CD8-positive, alpha-beta memory T cell (primary cell): ENCODE results near the gene PRSS21. TPM values are rescaled to one million over a fixed set of nuclear protein-coding genes. Genes with fewer than 3 reads are reported as not detected.

Experiments
- CTCF ChIA-PET: fragments of 350-600 bp; sonication (Branson Sonifier 250); formaldehyde crosslinking; loops from one replicate; lab custom pipeline; 2021; ENCODE audit warnings: antibody characterized with exemption; lab: Charles Lee
- POLR2A ChIA-PET: fragments of 350-600 bp; sonication (Branson Sonifier 250); formaldehyde crosslinking; loops from one replicate; lab custom pipeline; 2021; ENCODE audit warnings: antibody characterized with exemption; lab: Charles Lee
- DNase-seq, 5 donors: peaks; one replicate each; pipeline versions ENCODE4 v3.0.0 to v3.0.0-alpha.2; 2020 to 2022; ENCODE audit warnings: mixed read lengths in 1 of 5
- H3K27ac ChIP-seq: one replicate; pipeline ENCODE4 v1.7.0; 2013; ENCODE audit warnings: low read depth, mild to moderate bottlenecking, low read length, moderate library complexity
- H3K27me3 ChIP-seq: 2 replicates; pipeline ENCODE4 v1.7.0; 2013; ENCODE audit warnings: low read length, mild to moderate bottlenecking; ENCODE audit not compliant: insufficient read depth, poor library complexity, severe bottlenecking
- H3K36me3 ChIP-seq: 2 replicates; pipeline ENCODE4 v1.7.0; 2013; ENCODE audit warnings: mild to moderate bottlenecking, low read length, moderate library complexity; ENCODE audit not compliant: insufficient read depth
- H3K4me1 ChIP-seq: 2 replicates; pipeline ENCODE4 v1.7.0; 2013; ENCODE audit warnings: mild to moderate bottlenecking, low read length, moderate library complexity; ENCODE audit not compliant: insufficient read depth
- H3K4me3 ChIP-seq: 2 replicates; pipeline ENCODE4 v1.7.0; 2013; ENCODE audit warnings: mild to moderate bottlenecking, low read length
- H3K9me3 ChIP-seq: 2 replicates; pipeline ENCODE4 v1.7.0; 2013; ENCODE audit warnings: mild to moderate bottlenecking, low read length
- H3K27ac Mint-ChIP-seq, 8 donors: one replicate each; pipeline ENCODE4 v1.8.0; 2020 to 2021; ENCODE audit warnings: mixed read lengths in 8 of 8, mild to moderate bottlenecking in 6 of 8, inconsistent platforms in 3 of 8, moderate library complexity in 3 of 8
- H3K27me3 Mint-ChIP-seq, 2 donors: one replicate each; pipeline ENCODE4 v1.8.0; 2020 to 2021; ENCODE audit warnings: mixed read lengths in 2 of 2, mild to moderate bottlenecking in 1 of 2, moderate library complexity in 1 of 2
- H3K36me3 Mint-ChIP-seq, 3 donors: one replicate each; pipeline ENCODE4 v1.8.0; 2020 to 2021; ENCODE audit warnings: mixed read lengths in 3 of 3, inconsistent platforms in 1 of 3, mild to moderate bottlenecking in 1 of 3
- H3K4me1 Mint-ChIP-seq, 3 donors: one replicate each; pipeline ENCODE4 v1.8.0; 2020 to 2021; ENCODE audit warnings: mixed read lengths in 3 of 3, inconsistent platforms in 1 of 3, mild to moderate bottlenecking in 1 of 3
- H3K4me3 Mint-ChIP-seq, 7 donors: one replicate each; pipeline ENCODE4 v1.8.0; 2020 to 2021; ENCODE audit warnings: mixed read lengths in 7 of 7, mild to moderate bottlenecking in 6 of 7, moderate library complexity in 4 of 7, inconsistent platforms in 2 of 7
- H3K9me3 Mint-ChIP-seq, 5 donors: one replicate each; pipeline ENCODE4 v1.8.0; 2020 to 2022; ENCODE audit warnings: mixed read lengths in 5 of 5, mild to moderate bottlenecking in 3 of 5, moderate library complexity in 2 of 5, inconsistent platforms in 1 of 5
- polyA plus RNA-seq: library from polyadenylated mRNA; unstranded; fragments of 300-500 nt; fragmentation: Illumina TruSeq; gene quantifications from one replicate; pipeline ENCODE4 v1.2.3, GENCODE V29; 2021
- total RNA-seq, 2 experiments: library from RNA; stranded (reverse); gene quantifications; one replicate each; pipeline ENCODE4 v1.2.3, GENCODE V29; 2021

Gene PRSS21
- total and polyA plus RNA-seq, 3 experiments from 2014 or later: 8.8 to 13.6 (median 9.2) TPM

DNA sequence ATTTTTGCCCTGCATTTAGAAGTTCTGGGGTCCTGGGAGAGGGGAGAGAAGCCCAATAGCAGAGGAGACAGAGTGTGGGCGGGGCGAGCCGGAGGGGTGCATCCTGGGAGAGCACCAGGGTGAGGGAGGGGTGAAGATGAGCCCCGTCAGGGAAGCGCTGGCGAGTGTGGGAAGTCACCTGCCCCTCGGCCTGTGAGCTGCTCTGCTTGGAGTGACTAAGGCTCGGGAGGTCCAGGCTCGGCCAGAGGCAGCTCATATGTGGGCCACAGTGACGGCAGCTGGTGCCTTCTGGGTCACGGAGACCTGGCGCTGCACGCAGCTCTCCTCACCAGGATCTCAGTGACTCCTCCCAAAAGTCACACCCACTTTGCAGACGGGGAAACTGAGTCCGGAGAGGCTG, 14.2 kb downstream of the PRSS21 start:
- CTCF ChIA-PET: interaction anchor here (0.6 kb wide), 1 partner anchor 1717 kb away, joined by 3 read pairs; no protein-coding TSS in a partner anchor

GRCh38 chr16:2833776-2834175, 16.7 kb downstream of the PRSS21 start:
- no peak overlapping the region for H3K4me3 Mint-ChIP-seq
- H3K27me3 ChIP-seq: peaks cover 3% of the 10 kb centered on the region
- no peaks in the 10 kb centered on the region for H3K36me3 Mint-ChIP-seq
- no peaks in the 10 kb centered on the region for H3K36me3 ChIP-seq
- H3K27ac Mint-ChIP-seq: peak overlapping the region in 1 of 8 donors; percentile 55
- ChIA-PET CTCF (no interaction called here), POLR2A (no interaction called here)
- H3K4me1 ChIP-seq: peaks cover 2% of the 10 kb centered on the region
- no peaks in the 10 kb centered on the region for H3K9me3 Mint-ChIP-seq
- H3K9me3 ChIP-seq: no peaks in the 10 kb centered on the region
- H3K27ac ChIP-seq: no peak overlapping the region
- peaks cover 1 to 17% of the 10 kb centered on the region in 2 donors for H3K27me3 Mint-ChIP-seq
- H3K4me3 ChIP-seq: no peak overlapping the region
- no peak for DNase-seq
- H3K4me1 Mint-ChIP-seq: peaks cover 5 to 7% (median 6%) of the 10 kb centered on the region in 3 donors

More for the DNA sequence above, 14.2 kb downstream of the PRSS21 start:
- H3K36me3 ChIP-seq: no peaks in the 10 kb centered on the region
- no peaks in the 10 kb centered on the region for H3K36me3 Mint-ChIP-seq
- no peaks in the 10 kb centered on the region for H3K4me1 ChIP-seq
- H3K9me3 ChIP-seq: no peaks in the 10 kb centered on the region
- H3K27ac Mint-ChIP-seq: peak overlapping the region in 1 of 8 donors; percentile 6
- H3K9me3 Mint-ChIP-seq: no peaks in the 10 kb centered on the region
- POLR2A ChIA-PET: no interaction called here
- H3K27ac ChIP-seq: no peak overlapping the region
- no peak overlapping the region for H3K4me3 Mint-ChIP-seq
- peaks cover 1 to 18% of the 10 kb centered on the region in 2 donors for H3K27me3 Mint-ChIP-seq
- H3K4me3 ChIP-seq: no peak overlapping the region
- peaks cover 3% of the 10 kb centered on the region for H3K27me3 ChIP-seq
- no peaks in the 10 kb centered on the region for H3K4me1 Mint-ChIP-seq
- no peak for DNase-seq

- Mint-ChIP-seq H3K36me3 (no peaks in the 10 kb centered on the region), H3K9me3 (no peaks in the 10 kb centered on the region), H3K27me3 (peaks cover 1 to 17% of the 10 kb centered on the region in 2 donors), H3K27ac (no peak overlapping the region), H3K4me1 (peaks cover 11 to 16% (median 15%) of the 10 kb centered on the region in 3 donors), H3K4me3 (no peak overlapping the region)
- POLR2A ChIA-PET: no interaction called here
- DNase-seq: no peak
- Histone ChIP-seq H3K9me3 (no peaks in the 10 kb centered on the region), H3K4me1 (peaks cover 14% of the 10 kb centered on the region), H3K27ac (no peak overlapping the region), H3K27me3 (peaks cover 3% of the 10 kb centered on the region), H3K4me3 (no peak overlapping the region), H3K36me3 (no peaks in the 10 kb centered on the region)
- CTCF ChIA-PET: no interaction called here
Observed at GRCh38 chr16:2834968-2835367, 17.9 kb downstream of the PRSS21 start.

DNA sequence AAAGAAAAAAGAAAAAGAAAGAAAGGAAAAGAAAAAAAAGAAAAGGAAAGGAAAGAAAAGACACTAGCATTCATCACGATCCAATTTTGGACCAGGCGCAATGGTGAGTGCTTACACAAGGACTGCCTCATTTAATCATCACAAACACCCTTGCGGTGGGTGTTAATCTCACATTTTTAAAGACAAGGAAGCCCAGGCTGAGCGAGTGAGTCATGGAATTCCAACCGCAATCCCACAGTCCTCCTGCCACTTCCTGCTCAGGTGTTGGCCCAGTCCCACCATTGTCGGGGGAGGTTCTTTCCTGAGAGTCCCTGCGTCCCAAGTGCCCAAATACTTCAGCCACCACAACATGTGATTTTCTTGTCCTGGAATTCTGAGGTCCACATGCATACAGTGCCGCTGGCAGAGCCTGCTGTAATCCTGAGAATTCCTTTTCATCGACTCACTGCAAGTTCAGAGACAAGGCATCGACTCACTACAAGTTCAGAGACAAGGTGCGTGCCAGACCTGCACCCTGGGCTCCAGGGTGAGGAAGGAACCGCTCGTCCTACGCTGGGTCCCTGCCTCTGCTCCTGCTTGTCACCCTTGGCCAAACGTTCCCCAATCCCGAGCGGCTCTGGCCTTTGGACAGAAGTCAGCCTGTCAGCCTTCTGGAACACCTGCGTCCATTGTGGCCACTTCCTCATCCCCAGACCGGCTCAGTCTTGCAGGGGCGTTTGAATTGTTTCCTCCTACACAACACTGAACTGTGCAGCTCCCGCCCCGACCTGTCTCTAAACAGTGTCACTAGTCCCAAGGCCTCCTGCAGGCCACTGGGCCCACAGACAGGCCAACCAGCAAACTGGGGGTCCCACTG, 18.8 kb downstream of the PRSS21 start:
- no peaks in the 10 kb centered on the region for H3K9me3 ChIP-seq
- peaks cover 23% of the 10 kb centered on the region for H3K4me1 ChIP-seq
- H3K4me1 Mint-ChIP-seq: peaks cover 11 to 22% (median 18%) of the 10 kb centered on the region in 3 donors
- no peak overlapping the region for H3K27ac ChIP-seq
- H3K27me3 ChIP-seq: peaks cover under 1% of the 10 kb centered on the region
- H3K9me3 Mint-ChIP-seq: no peaks in the 10 kb centered on the region
- H3K27ac Mint-ChIP-seq: no peak overlapping the region
- no peaks in the 10 kb centered on the region for H3K36me3 Mint-ChIP-seq
- ChIA-PET CTCF (no interaction called here), POLR2A (no interaction called here)
- H3K27me3 Mint-ChIP-seq: peaks cover 1 to 14% of the 10 kb centered on the region in 2 donors
- no peak overlapping the region for H3K4me3 Mint-ChIP-seq
- no peaks in the 10 kb centered on the region for H3K36me3 ChIP-seq
- DNase-seq: no peak
- H3K4me3 ChIP-seq: no peak overlapping the region

- Histone ChIP-seq H3K27ac (no peak overlapping the region), H3K27me3 (no peaks in the 10 kb centered on the region), H3K9me3 (no peaks in the 10 kb centered on the region), H3K4me1 (peaks cover 33% of the 10 kb centered on the region), H3K4me3 (no peak overlapping the region), H3K36me3 (no peaks in the 10 kb centered on the region)
- no peak overlapping the region for H3K4me3 Mint-ChIP-seq
- H3K27ac Mint-ChIP-seq: peak overlapping the region in 4 of 8 donors; percentile 15 to 79 (median 28)
- H3K36me3 Mint-ChIP-seq: no peaks in the 10 kb centered on the region
- peak in 1 of 5 donors; percentile 24 for DNase-seq
- no peaks in the 10 kb centered on the region for H3K9me3 Mint-ChIP-seq
- H3K4me1 Mint-ChIP-seq: peaks cover 17 to 32% (median 25%) of the 10 kb centered on the region in 3 donors
- CTCF ChIA-PET: no interaction called here
- POLR2A ChIA-PET: no interaction called here
- peaks cover 0 to 10% of the 10 kb centered on the region in 2 donors for H3K27me3 Mint-ChIP-seq
Observed at GRCh38 chr16:2836646-2837508, 19.8 kb downstream of the PRSS21 start.

DNA sequence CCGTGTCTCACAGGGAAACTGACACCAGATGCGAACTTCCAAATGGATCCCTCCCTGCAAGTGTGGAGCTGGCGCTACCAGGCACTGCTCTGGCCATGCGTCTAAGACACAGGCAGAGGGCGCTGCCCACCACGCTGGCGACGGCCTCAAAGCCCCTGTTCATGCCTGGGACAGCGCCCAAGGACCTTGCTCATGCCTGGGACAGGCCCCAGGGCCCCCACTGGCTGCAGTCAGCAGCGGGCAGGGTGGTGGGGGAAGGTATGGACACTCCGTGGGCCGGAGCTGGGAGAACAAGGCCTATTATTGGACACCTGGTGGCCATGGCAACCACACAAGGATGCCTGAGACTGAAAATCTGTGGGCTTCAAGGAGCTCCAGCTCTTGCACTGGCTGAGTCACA, 21.9 kb downstream of the PRSS21 start:
- Histone ChIP-seq H3K27me3 (no peaks in the 10 kb centered on the region), H3K4me3 (no peak overlapping the region), H3K36me3 (no peaks in the 10 kb centered on the region), H3K27ac (no peak overlapping the region), H3K9me3 (no peaks in the 10 kb centered on the region), H3K4me1 (peaks cover 42% of the 10 kb centered on the region)
- peak; percentile 33 to 74 (median 55) for DNase-seq
- ChIA-PET CTCF (interaction anchor here (0.9 to 3.5 kb wide), 10 partner anchors 15 to 88 kb away, joined by 3 to 51 read pairs (median 4); partner anchors contain the start of gene FLYWCH1), POLR2A (no interaction called here)
- Mint-ChIP-seq H3K4me1 (peaks cover 33 to 49% (median 38%) of the 10 kb centered on the region in 3 donors), H3K27ac (peak overlapping the region in 7 of 8 donors; percentile 20 to 88 (median 74)), H3K36me3 (no peaks in the 10 kb centered on the region), H3K27me3 (peaks cover 0 to 5% of the 10 kb centered on the region in 2 donors), H3K4me3 (no peak overlapping the region), H3K9me3 (no peaks in the 10 kb centered on the region)

DNA sequence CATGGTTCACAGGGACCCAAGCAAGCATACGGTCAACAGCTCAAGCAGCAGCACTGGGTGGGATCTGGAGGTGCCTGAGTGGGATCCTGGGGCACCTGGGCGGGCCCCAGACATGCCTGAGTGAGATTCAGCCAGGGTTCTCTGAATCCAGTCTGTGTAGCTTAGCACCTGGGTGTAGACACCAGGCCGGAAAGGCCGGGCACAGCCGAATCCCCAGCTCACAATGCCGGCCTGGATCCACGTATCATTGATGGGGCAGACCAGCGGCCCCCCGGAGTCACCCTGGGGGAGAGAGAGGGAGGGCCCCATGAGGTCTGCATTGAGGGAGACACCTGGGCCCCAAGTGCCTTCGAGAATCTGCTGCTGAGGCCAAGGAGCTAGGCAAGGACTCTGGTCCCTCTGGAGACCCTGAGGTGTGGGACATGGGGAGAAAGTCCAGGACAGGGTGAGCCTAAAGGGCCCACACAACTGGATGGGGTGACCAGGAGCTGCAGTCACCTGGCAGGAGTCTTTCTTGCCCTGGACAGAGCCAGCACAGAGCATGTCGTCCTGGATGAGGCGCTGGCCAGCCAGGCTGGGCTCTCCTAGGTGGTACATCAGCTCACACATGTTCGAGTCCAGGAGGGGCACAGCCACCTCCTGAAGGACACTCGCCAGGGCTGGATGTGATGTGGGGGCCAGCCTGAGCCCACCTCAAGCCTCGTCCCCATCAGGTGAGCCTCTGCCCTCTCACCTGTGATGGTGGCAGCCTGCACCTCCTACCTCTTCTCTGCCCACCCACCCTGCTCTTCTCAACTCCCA, 22.8 kb downstream of the PRSS21 start:
- H3K27ac ChIP-seq: no peak overlapping the region
- no peaks in the 10 kb centered on the region for H3K36me3 ChIP-seq
- H3K27me3 ChIP-seq: no peaks in the 10 kb centered on the region
- Mint-ChIP-seq H3K36me3 (no peaks in the 10 kb centered on the region), H3K27me3 (peaks cover 0 to 5% of the 10 kb centered on the region in 2 donors), H3K4me1 (peaks cover 42 to 55% (median 45%) of the 10 kb centered on the region in 3 donors), H3K27ac (peak overlapping the region in 7 of 8 donors; percentile 47 to 88 (median 77)), H3K9me3 (no peaks in the 10 kb centered on the region), H3K4me3 (peak overlapping the region in 3 of 7 donors; percentile 16 to 74 (median 44))
- ChIA-PET CTCF (interaction anchor here (1.0 to 3.5 kb wide), 6 partner anchors 14 to 71 kb away, joined by 3 to 51 read pairs (median 4); partner anchors contain the start of gene FLYWCH1), POLR2A (interaction anchor here (0.6 kb wide), 1 partner anchor 59 kb away, joined by 3 read pairs; no protein-coding TSS in a partner anchor)
- DNase-seq: peak in 1 of 5 donors; percentile 38
- H3K4me1 ChIP-seq: peaks cover 42% of the 10 kb centered on the region
- H3K9me3 ChIP-seq: no peaks in the 10 kb centered on the region
- H3K4me3 ChIP-seq: no peak overlapping the region
